K562 (cell line): ENCODE measurements around the gene EME2. TPM values are rescaled to one million over a fixed set of nuclear protein-coding genes. Genes with fewer than 3 reads are reported as not detected.

Experiments used
- ATAC-seq: fragments of 200-7000 bp; cut with Tn5 transposase; 3 replicates; pipeline ENCODE4 v1.9.1; 2020; ENCODE audit warnings: moderate library complexity
- BruUV-seq: library from RNA; stranded (reverse); fragments of 400-500 nt; replicated peaks from 2 replicates; lab custom pipeline; 2021; lab: Mats Ljungman, UMichigan
- CTCF ChIA-PET: fragments of 300-600 bp; formaldehyde crosslinking; extraction: SDS; loops from one replicate; lab custom pipeline; 2021; ENCODE audit warnings: low intra/inter-chr PET ratio; lab: Yijun Ruan, JAX
- POLR2A ChIA-PET: fragments of 300-600, 350-650 bp; sonication (Branson Sonifier 250); formaldehyde crosslinking; extraction: SDS; loops from one replicate; lab custom pipeline; 2021; ENCODE audit warnings: antibody characterized with exemption, inconsistent platforms; lab: Yijun Ruan, JAX
- DNase-seq, 4 experiments: peaks; one replicate each; pipeline versions ENCODE4 v3.0.0 to v3.0.0-alpha.2; 2011 to 2018; ENCODE audit warnings: low spot score in 3 of 4, mixed read lengths in 3 of 4; ENCODE audit errors: extremely low read depth in 1 of 4
- FAIRE-seq: peaks from 2 replicates; lab custom pipeline; 2011; peaks lifted over from hg19 to GRCh38; lab: Jason Lieb, UNC
- H2AFZ ChIP-seq: 2 replicates; pipeline ENCODE4 v1.6.0; 2011; ENCODE audit warnings: low read depth, low read length, control low read depth, inconsistent platforms
- H3K27ac ChIP-seq: fragments of 200-600 bp; 3 replicates; pipeline ENCODE4 v1.8.0; 2011; ENCODE audit warnings: low read depth, mild to moderate bottlenecking, control low read depth, inconsistent platforms, low read length, moderate library complexity, mixed read lengths; ENCODE audit errors: extremely low read depth
- H3K27me3 ChIP-seq, 2 experiments: fragments of 300-600 bp in 1 of 2; 2 replicates in 1 of 2; 3 replicates in 1 of 2; pipeline versions ENCODE4 v1.6.0 to v1.8.0; 2011; ENCODE audit warnings: inconsistent platforms in 2 of 2, low read length in 2 of 2, mild to moderate bottlenecking in 1 of 2, mixed read lengths in 1 of 2, moderate library complexity in 1 of 2; ENCODE audit not compliant: control insufficient read depth in 2 of 2, insufficient read depth in 2 of 2
- H3K36me3 ChIP-seq: fragments of 300-600 bp; 3 replicates; pipeline ENCODE4 v1.8.0; 2011; ENCODE audit warnings: mild to moderate bottlenecking, low read length, inconsistent platforms; ENCODE audit not compliant: control insufficient read depth, insufficient read depth
- H3K4me1 ChIP-seq, 2 experiments: fragments of 200-600 bp in 1 of 2; replicated peaks in 1 of 2; 2 replicates in 1 of 2; 3 replicates in 1 of 2; pipeline versions ENCODE4 v1.5.1 to v1.8.0; 2011; ENCODE audit warnings: inconsistent platforms in 2 of 2, low read length in 2 of 2, mild to moderate bottlenecking in 1 of 2, mixed read lengths in 1 of 2, moderate library complexity in 1 of 2; ENCODE audit not compliant: control insufficient read depth in 2 of 2, insufficient read depth in 2 of 2
- H3K4me2 ChIP-seq: 2 replicates; pipeline ENCODE4 v1.6.1; 2011; ENCODE audit warnings: low read length, control low read depth, inconsistent platforms, mixed read lengths; ENCODE audit not compliant: insufficient read depth
- H3K4me3 ChIP-seq: fragments of 200-600 bp; sonication (generic), shearing (Covaris generic); 2 replicates; pipeline ENCODE4 v1.5.1; 2016; ENCODE audit warnings: control low read depth, inconsistent platforms
- H3K79me2 ChIP-seq: fragments of 200-600 bp; 3 replicates; pipeline ENCODE4 v1.8.0; 2011; ENCODE audit warnings: low read length, inconsistent platforms; ENCODE audit not compliant: control insufficient read depth, insufficient read depth
- H3K9ac ChIP-seq, 2 experiments: 2 replicates each; pipeline versions ENCODE4 v1.6.0 to v1.6.1; 2011; ENCODE audit warnings: low read depth in 2 of 2, low read length in 2 of 2, control low read depth in 1 of 2, inconsistent platforms in 1 of 2, mild to moderate bottlenecking in 1 of 2, mixed read lengths in 1 of 2; ENCODE audit not compliant: insufficient read depth in 1 of 2
- H3K9me1 ChIP-seq: one replicate; pipeline ENCODE4 v1.6.0; 2011; ENCODE audit warnings: inconsistent platforms, mild to moderate bottlenecking, low read length, moderate library complexity; ENCODE audit not compliant: control insufficient read depth, insufficient read depth
- H3K9me3 ChIP-seq: replicated peaks from 2 replicates; pipeline ENCODE4 v1.5.1; 2011; ENCODE audit warnings: low read depth, low read length, inconsistent platforms; ENCODE audit not compliant: control insufficient read depth, insufficient read depth
- H4K20me1 ChIP-seq: replicated peaks from 2 replicates; pipeline ENCODE4 v1.6.1; 2011; ENCODE audit warnings: low read length, inconsistent platforms, mixed read lengths; ENCODE audit not compliant: control insufficient read depth, insufficient read depth
- CTCF ChIP-seq, 3 experiments: IDR thresholded peaks in 2 of 3; conservative IDR thresholded peaks in 1 of 3; 2 replicates each; pipeline ENCODE4 v1.5.1; 2011 to 2012; ENCODE audit warnings: low read length in 3 of 3, mild to moderate bottlenecking in 3 of 3, control low read depth in 2 of 3, improper control_type of control experiment in 1 of 3, inconsistent platforms in 1 of 3, low read depth in 1 of 3, mixed read lengths in 1 of 3, moderate library complexity in 1 of 3; ENCODE audit not compliant: insufficient read depth in 2 of 3
- NBN ChIP-seq: fragments of 450-650 bp; IDR thresholded peaks from 2 replicates; pipeline ENCODE4 v1.6.1; 2016; ENCODE audit warnings: low read depth, mild to moderate bottlenecking
- NFIC ChIP-seq: fragments of 450-650 bp; IDR thresholded peaks from 2 replicates; pipeline ENCODE4 v1.6.1; 2017; ENCODE audit warnings: mild to moderate bottlenecking, inconsistent platforms
- SRSF3 ChIP-seq: fragments of 200-400 bp; formaldehyde crosslinking; IDR thresholded peaks from 2 replicates; pipeline ENCODE4 v1.6.1; 2016; ENCODE audit warnings: mild to moderate bottlenecking, low read length, moderate library complexity; ENCODE audit not compliant: insufficient read depth
- THAP12 ChIP-seq: fragments of 250-450 bp; sonication (Bioruptor Pico); IDR thresholded peaks from 2 replicates; pipeline ENCODE4 v1.9.0; 2021; ENCODE audit warnings: mild to moderate bottlenecking, inconsistent platforms
- ZBTB40 ChIP-seq, 2 experiments: fragments of 450-650 bp in 1 of 2; sonication (generic) in 1 of 2; formaldehyde crosslinking in 1 of 2; IDR thresholded peaks; 2 replicates each; pipeline versions ENCODE4 v1.7.1 to v1.9.0; 2016 to 2022; ENCODE audit warnings: inconsistent platforms in 1 of 2, mild to moderate bottlenecking in 1 of 2, missing genetic modification reagents in 1 of 2
- WGBS: fragments of 100-300 bp; shearing (Covaris generic); methylation state at CpG from one replicate; pipeline ENCODE4 v1.1.6; 2016; ENCODE audit warnings: low coverage, mixed read lengths; ENCODE audit not compliant: insufficient coverage; ENCODE audit errors: missing lambda C conversion rate; 5-methylcytosine and 5-hydroxymethylcytosine counted together
- in situ Hi-C: fragments of 300-500 bp; cut with MboI; formaldehyde crosslinking; loops from 4 replicates; pipeline ENCODE4 v1.15.0; 2018; ENCODE audit warnings: inconsistent platforms, mixed read lengths
- intact Hi-C: fragments of 100-400 bp; cut with micrococcal nuclease; formaldehyde crosslinking; loops from 2 replicates; pipeline ENCODE4 v1.14.2; 2022
- polyA plus RNA-seq, 8 experiments: library from polyadenylated mRNA; depleted of rRNA in 4 of 8; stranded (reverse) in 5 of 8; unstranded in 3 of 8; fragments of >200 nt; fragmentation: Nextera tagmentation in 2 of 8; fragmentation: Illumina TruSeq in 1 of 8; extraction: Ambion mirVana in 2 of 8; extraction: Trizol in 1 of 8; gene quantifications; 2 replicates each; pipeline versions ENCODE4 v1.2.1 to v1.2.3, GENCODE V29; 2011 to 2014; ENCODE audit warnings: inconsistent platforms in 1 of 8, missing spikeins in 1 of 8
- total RNA-seq, 7 experiments: library from RNA; depleted of rRNA in 6 of 7; stranded (reverse); fragments of >200 nt in 6 of 7; fragmentation: Illumina TruSeq in 2 of 7; extraction: Trizol in 2 of 7; gene quantifications; 2 replicates each; pipeline versions ENCODE4 v1.2.1 to v1.2.3, GENCODE V29; 2011 to 2021; ENCODE audit warnings: low replicate concordance in 1 of 7

Gene EME2
- total and polyA plus RNA-seq, 9 of the 15 experiments (the other 6 are each of a cell fraction or from before 2014, with no cell fraction given), result 0.35 to 19.9 (median 3.5) TPM

- POLR2A ChIA-PET, result interaction anchor here (0.6 to 1.6 kb wide), 2 partner anchors 9 to 1045 kb away, joined by 3 to 9 read pairs; partner anchors contain the start of genes EME2 and MRPS34
- H3K9ac ChIP-seq, result peak overlapping the region; percentile 34 to 79
- H3K9me3 ChIP-seq, result no peaks in the 10 kb centered on the region
- CTCF ChIA-PET, result no interaction called here
- no TSS peak for BruUV-seq
- no peaks in the 10 kb centered on the region for H3K27me3 ChIP-seq
- H4K20me1 ChIP-seq, result no peaks in the 10 kb centered on the region
- H2AFZ ChIP-seq, result 0 out of 2 replicates have a peak overlapping the region, but pooled peaks have one; percentile 51
- H3K9me1 ChIP-seq, result no peaks in the 10 kb centered on the region
- in situ Hi-C loops, result loop anchor here (5.0 kb wide), 1 partner anchor 51 kb away; no protein-coding TSS in a partner anchor
- 65% methylated on average over 18 of the region's 24 CpGs for WGBS
- FAIRE-seq (peak; percentile 76), ATAC-seq (peak; percentile 79), DNase-seq (peak; percentile 77 to 85 (median 81))
- no peaks in the 10 kb centered on the region; the same call in 2 of the 3 replicates for H3K79me2 ChIP-seq
- peaks cover 9 to 84% of the 10 kb centered on the region in 2 experiments; a peak in 4 of 5 replicates for H3K4me1 ChIP-seq
- no peak overlapping the region; the same call in 1 of the 2 replicates for H3K4me2 ChIP-seq
- peak overlapping the region; percentile 35; the same call in 1 of the 3 replicates for H3K27ac ChIP-seq
- H3K36me3 ChIP-seq, result peaks cover 72% of the 10 kb centered on the region; the same call in 2 of the 3 replicates
- intact Hi-C loops, result no loop called here
- no peak overlapping the region for H3K4me3 ChIP-seq
- TF ChIP-seq SRSF3 (no peak), NFIC (peak; percentile 98), CTCF (IDR thresholded peaks at IDR 0.05 in 2 of 3, conservative IDR thresholded peaks at IDR 0.05 in 1 of 3; ENCODE audit: insufficient read depth in 2 of 3, low read depth in 1 of 3, low read length in 3 of 3) (no peak), ZBTB40 (IDR thresholded peaks at IDR 0.05) (no peak), ZBTB40 (CRISPR knock-in tag; IDR thresholded peaks at IDR 0.05) (no peak), THAP12 (no peak), NBN (no peak)
These were observed 9.6 kb upstream of the EME2 start for GRCh38 chr16:1762879-1763520.
